ENCODE results near the gene ZSCAN23.

DNA sequence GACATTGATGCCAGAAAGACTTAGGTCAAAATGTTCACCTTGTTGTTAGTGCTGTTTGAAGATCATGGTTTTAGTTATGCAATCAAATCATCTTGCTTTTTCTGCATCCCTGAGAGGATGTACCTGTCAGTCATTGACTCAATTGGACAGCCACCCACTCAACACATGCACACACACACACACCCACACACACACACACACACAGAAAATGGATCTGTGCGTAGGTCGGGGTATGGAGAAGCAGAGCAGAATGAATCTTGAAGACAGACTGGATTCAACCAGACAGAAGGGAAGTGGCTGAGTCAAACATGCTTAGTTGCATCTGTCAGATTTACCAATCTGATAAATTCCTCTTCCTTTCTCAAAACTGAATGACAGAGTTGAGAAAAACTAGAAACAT lies 19.1 kb upstream of the ZSCAN23 start:
- TF ChIP-seq CTCF (IDR thresholded peaks at IDR 0.05 in 4 of 5, conservative IDR thresholded peaks at IDR 0.05 in 1 of 5) (no peak), POLR2A (IDR thresholded peaks at IDR 0.05) (no peak)

All from gastrocnemius medialis (tissue), 4 donors.